AG10803 (cell line): ENCODE measurements around the gene IL17RB.

Source experiments
- DNase-seq: peaks from one replicate; pipeline ENCODE4 v3.0.0; 2010; ENCODE audit warnings: low read depth
- H3K4me3 ChIP-seq: 2 replicates; pipeline ENCODE4 v1.5.1; 2011; ENCODE audit warnings: mild to moderate bottlenecking, low read length, control low read depth
- CTCF ChIP-seq: conservative IDR thresholded peaks from 2 replicates; pipeline ENCODE4 v1.5.1; 2011; ENCODE audit warnings: mild to moderate bottlenecking, low read length, control low read depth, inconsistent platforms

The IL17RB gene

GRCh38 chr3:53803124-53803815, 43.1 kb upstream of the IL17RB start:
- no peak overlapping the region for H3K4me3 ChIP-seq
- no peak for TF ChIP-seq CTCF
- no peak for DNase-seq

GRCh38 chr3:53803816-53804695, 42.3 kb upstream of the IL17RB start:
- H3K4me3 ChIP-seq: no peak overlapping the region
- TF ChIP-seq CTCF: no peak
- DNase-seq: no peak

DNA sequence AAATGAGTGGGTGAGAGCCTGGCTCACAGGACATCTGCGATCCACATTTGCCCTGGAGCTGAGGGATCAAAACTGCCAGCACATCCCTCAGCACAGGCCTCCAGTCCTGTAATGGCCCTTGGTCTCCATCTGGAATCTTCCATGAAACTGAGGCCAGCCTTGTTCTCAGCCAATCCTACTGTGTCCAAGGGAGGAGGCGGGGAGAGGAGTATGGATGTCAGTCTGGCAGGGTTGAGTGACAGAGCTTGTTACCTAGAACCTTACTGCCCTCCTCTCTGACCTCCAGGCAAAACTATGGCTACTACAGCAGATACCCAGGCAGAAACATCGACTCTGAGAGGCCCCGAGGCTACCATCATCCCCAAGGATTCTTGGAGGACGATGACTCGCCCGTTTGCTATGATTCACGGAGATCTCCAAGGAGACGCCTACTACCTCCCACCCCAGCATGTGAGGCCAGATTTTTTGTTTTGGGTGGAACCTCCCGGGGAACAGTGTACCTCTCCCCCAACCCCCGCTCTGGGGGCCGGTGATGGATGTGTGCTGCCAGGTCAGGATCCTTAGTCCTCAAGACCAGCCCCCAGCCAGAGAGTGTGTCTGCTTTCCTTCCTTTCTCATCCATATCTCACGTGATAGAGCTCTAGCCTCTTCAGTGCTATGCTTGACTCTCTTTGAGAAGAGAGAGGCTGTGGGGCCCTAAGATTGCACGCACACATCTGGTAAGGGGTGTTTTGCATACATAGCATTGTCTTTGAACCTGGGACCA, 41.5 kb upstream of the IL17RB start:
- peak; percentile 80 for DNase-seq
- no peak overlapping the region for H3K4me3 ChIP-seq
- no peak for TF ChIP-seq CTCF

DNA sequence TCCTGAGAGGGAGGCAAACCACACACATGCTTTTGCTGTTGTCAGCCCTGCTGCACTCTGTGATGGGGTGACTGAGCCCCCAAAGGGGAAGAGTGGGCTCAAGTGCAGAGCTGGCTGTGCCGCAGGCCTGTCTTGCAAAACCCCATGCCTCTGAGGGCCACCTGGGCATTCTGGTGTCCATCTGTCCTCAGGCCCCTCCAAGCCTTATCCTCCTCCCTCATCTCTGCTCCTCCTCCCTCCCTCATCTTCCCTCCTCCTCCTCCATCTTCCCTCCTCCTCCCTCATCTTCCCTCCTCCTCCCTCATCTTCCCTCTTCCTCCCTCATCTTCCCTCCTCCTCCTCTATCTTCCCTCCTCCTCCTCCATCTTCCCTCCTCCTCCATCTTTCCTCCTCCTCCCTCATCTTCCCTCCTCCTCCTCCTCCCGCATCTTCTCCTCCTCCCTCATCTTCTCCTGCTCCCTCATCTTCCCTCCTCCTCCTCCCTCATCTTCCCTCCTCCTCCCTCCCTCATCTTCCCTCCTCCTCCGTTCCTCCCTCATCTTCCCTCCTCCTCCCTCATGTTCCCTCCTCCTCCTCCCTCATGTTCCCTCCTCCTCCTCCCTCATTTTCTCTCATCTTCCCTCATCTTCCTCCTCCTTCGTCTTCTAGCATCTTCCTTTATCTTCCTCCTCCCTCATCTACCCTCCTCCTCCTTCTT, 40.8 kb upstream of the IL17RB start:
- no peak for TF ChIP-seq CTCF
- no peak for DNase-seq
- H3K4me3 ChIP-seq: no peak overlapping the region

- no peak overlapping the region for H3K4me3 ChIP-seq
- DNase-seq: peak; percentile 87
- TF ChIP-seq CTCF: peak; percentile 31
Measured at GRCh38 chr3:53806182-53807116, 39.9 kb upstream of the IL17RB start.

GRCh38 chr3:53807117-53807810, 39.1 kb upstream of the IL17RB start:
- TF ChIP-seq CTCF: no peak
- no peak overlapping the region for H3K4me3 ChIP-seq
- DNase-seq: no peak
